T47D (cell line): ENCODE results near the gene SP5.
"Not testable (repeated sequence)": the region's sequence is repeated elsewhere in the genome, so short reads cannot be mapped to it uniquely, and the experiment has no call there.

Experiments used
- DNase-seq, 2 experiments: peaks; one replicate each; pipeline versions ENCODE4 v3.0.0 to v3.0.0-alpha.2; 2011 to 2012; ENCODE audit warnings: low read depth in 1 of 2, low spot score in 1 of 2
- JUND ChIP-seq: IDR thresholded peaks from 2 replicates; pipeline ENCODE4 v1.6.1; 2012; ENCODE audit warnings: low read depth
- in situ Hi-C: cut with HindIII; loops from 2 replicates; pipeline ENCODE4 v1.10.0; 2016; ENCODE audit warnings: low sequenced_read_pairs, low pct_unique_long_range_greater_than_20kb

Gene SP5

DNA sequence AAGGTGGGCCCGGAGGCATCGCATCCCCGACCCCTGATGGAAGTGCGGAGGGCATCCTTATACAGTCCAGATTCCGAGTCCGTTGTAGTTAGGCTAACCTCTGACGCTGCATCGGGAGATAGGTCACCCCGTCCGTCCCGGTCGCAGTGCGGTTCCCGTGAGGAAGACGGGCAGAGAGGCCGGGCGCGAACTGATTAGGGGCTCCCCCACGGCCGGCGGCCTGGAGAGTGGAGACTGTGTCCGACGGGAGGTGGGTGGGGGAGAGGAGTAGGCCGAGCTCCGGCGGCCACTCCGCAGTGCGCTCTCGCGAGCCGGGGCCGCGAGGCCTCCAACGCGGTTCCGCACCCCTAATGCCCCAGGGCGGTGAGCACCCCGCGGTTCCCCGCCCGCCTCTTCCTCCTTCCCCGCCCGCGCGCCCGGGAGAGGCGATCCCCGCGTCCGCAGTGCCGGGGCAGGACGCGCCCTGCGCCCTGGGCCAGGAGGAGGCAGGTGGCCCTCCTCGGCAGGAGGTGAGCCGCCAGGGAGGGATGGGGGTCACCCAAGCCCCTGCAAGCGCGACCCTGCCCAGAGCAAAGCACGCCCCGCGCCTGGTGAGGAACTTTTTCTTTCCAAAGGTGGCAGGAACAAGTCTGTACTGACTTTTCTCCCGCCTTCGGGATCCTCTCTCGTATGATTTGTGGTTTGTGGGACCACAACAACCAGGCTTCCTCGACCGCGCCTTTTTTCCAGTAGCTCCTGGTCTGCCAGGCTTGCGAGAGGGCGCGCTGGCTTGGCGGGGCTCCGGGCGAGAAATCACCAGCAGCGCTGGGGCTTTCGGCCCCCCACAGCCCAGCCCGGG, 1.4 kb upstream of the SP5 start:
- in situ Hi-C loops, result no loop called here
- no peak for DNase-seq

GRCh38 chr2:170714381-170715061, 616 bp upstream of the SP5 start:
- in situ Hi-C loops, result no loop called here
- no peak for TF ChIP-seq JUND
- DNase-seq, result peak; percentile 45 to 77

More for the DNA sequence above, 1.4 kb upstream of the SP5 start:
- no peak for TF ChIP-seq JUND

DNA sequence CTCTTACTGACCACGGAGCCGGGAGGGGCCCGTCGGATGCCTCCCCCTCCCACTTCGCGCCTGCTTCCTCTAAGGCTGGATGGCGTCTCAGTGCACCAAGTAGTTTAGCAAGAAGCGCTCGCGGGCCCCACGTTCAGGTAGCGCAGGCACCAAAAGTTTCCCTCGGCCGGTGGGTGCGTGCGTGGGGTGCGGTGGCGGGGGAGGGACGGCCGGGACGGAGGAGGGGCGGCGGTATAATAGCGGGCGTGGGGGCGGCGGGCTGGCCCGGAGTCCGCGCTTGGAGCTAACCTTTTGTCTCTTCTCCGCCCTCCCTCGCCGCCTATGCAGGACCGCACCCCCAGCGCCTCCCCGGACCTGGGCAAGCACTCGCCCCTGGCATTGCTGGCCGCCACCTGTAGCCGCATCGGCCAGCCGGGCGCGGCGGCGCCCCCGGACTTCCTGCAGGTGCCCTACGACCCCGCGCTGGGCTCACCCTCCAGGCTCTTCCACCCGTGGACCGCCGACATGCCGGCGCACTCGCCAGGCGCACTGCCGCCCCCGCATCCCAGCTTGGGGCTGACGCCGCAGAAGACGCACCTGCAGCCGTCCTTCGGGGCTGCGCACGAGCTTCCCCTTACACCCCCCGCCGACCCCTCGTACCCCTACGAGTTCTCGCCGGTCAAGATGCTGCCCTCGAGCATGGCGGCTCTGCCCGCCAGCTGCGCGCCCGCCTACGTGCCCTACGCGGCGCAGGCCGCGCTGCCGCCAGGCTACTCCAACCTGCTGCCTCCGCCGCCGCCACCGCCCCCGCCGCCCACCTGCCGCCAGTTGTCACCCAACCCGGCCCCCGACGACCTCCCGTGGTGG, 1.0 kb downstream of the SP5 start:
- no peak for DNase-seq
- in situ Hi-C loops, result no loop called here
- TF ChIP-seq JUND, result no peak

- DNase-seq, result no peak
- in situ Hi-C loops, result no loop called here
- no peak for TF ChIP-seq JUND
Measured at GRCh38 chr2:170716851-170717598, 1.9 kb downstream of the SP5 start.

DNA sequence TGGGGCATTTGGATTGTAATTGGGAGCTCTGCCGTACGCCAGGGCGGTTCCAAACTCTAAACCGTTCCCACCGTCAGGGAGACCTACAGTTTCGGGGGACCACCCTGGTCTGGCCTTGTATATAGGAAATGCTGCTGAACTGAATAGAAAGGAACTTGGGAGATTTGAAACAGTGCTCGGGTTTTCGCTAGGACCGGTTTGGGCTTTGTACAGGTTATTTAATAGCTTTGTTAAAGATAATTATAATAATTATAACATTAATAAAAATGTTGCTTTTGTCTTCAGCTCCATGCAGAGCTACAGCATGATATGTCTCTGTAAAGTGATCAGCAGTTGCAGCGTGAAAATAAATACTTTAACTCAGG, 2.4 kb downstream of the SP5 start:
- in situ Hi-C loops, result no loop called here
- no peak for DNase-seq
- no peak for TF ChIP-seq JUND

DNA sequence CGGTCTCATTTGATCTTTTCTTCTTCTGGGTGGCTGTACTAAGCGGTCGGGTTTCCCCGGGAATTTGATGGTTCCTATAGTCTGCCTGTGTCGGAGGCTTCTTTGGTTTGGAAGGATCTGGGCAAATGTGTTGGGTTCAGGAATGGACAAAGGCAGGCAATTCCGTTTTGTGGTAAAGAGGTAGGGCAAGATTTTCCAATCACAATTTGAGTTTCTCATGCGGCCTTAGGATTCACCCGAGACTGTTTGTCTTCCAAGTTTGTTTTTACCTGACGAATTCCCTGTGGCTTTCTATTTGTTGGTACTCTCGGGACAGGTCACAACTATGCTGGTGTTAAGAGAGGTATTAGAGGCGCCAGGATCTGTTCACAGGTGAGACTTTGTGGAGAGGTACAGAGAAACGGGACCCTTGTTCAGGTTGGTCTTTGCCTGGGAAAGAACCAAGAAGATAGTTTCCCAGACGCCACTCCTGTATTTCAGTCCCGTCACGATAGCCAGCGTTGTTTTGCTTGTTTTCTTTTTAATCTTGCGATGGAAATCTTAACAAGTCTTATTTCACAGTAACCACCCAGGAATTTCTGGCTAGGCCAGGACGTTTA, 3.0 kb downstream of the SP5 start:
- DNase-seq, result peak; percentile 28 to 48
- TF ChIP-seq JUND, result no peak
- in situ Hi-C loops, result no loop called here

DNA sequence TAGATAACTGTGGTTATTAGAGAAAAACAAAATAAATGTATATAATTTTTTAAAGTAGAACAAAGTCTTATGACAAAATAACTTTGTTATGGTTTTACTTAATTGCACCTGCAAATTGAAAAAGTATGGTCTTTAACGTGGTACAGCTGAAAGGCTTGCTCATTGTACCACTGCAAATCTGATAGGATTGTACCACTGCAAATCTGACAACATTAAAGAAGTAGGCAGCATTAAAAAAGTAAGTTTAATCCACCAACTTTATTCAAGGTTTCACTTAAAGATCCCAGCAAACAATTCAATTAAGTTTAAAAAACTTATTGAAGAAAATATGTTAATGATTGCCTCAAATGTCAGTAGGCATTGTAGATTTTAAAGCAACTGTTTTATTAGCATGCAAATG, 4.7 kb downstream of the SP5 start:
- TF ChIP-seq JUND, result no peak
- DNase-seq, result no peak
- in situ Hi-C loops, result no loop called here

GRCh38 chr2:170721678-170722077, 6.5 kb downstream of the SP5 start:
- no peak for TF ChIP-seq JUND
- in situ Hi-C loops, result no loop called here
- no peak for DNase-seq

DNA sequence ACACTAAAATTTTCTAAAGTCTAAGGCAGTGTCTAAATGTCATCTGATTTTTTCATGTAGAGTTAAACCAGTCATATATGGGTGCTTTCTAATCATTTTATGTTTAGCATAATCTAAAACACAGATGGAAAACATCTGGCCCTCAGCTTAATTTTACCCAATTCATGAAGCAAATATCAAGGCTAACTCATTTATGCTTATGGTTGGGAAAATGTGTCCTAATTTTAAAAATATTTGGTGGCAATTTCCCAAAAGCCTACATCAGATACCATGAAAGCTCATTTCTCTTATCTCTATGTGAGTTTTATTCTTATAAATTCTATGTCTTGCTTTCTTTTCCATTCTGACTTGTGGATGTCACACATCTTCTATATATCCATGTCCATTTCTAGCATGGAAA, 7.2 kb downstream of the SP5 start:
- no peak for TF ChIP-seq JUND
- in situ Hi-C loops, result no loop called here
- no peak for DNase-seq

DNA sequence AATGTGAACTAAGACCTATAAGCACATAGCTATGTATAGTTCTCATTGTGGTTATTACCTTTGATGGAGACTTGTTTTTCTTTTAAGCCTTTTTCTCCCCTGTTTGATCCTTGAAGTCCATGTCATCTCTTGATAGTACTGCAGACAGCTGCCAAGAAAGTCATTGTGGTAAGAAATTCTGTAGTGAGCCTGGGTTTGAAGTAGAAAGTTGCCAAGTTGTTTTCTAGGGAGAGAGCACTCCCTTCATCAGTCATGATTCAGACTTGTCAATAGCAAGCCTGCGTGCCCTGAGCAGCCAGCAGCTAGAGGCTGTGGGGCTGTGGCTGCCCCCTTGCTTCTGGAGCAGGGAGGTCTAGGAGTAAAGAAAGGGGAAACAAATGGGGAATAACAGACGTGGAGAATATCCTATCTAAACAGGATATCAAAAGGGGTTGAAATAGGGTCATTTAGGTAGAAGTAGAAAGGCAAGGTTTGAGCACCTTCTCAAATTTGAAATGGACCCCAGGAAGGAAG, 8.4 kb downstream of the SP5 start:
- TF ChIP-seq JUND, result no peak
- in situ Hi-C loops, result no loop called here
- DNase-seq, result no peak

- no peak for TF ChIP-seq JUND
- in situ Hi-C loops, result no loop called here
- DNase-seq, result no peak
Measured at GRCh38 chr2:170733798-170734600, 18.9 kb downstream of the SP5 start.

- in situ Hi-C loops, result not testable (repeated sequence)
Measured at GRCh38 chr2:170734601-170735000, 19.5 kb downstream of the SP5 start.

More at GRCh38 chr2:170734601-170735000, 19.5 kb downstream of the SP5 start:
- peak in 1 of 2 experiments; percentile 24 for DNase-seq
